NCI-H2196 treated with DMSO at 0.1 percent for 48 hours (cell line): ENCODE measurements around the gene RASSF7.

Experiments
- DNase-seq: peaks from one replicate; lab custom pipeline; 2025; ENCODE audit not compliant: unreplicated experiment; lab: John Stamatoyannopoulos, UW

The RASSF7 gene

DNA sequence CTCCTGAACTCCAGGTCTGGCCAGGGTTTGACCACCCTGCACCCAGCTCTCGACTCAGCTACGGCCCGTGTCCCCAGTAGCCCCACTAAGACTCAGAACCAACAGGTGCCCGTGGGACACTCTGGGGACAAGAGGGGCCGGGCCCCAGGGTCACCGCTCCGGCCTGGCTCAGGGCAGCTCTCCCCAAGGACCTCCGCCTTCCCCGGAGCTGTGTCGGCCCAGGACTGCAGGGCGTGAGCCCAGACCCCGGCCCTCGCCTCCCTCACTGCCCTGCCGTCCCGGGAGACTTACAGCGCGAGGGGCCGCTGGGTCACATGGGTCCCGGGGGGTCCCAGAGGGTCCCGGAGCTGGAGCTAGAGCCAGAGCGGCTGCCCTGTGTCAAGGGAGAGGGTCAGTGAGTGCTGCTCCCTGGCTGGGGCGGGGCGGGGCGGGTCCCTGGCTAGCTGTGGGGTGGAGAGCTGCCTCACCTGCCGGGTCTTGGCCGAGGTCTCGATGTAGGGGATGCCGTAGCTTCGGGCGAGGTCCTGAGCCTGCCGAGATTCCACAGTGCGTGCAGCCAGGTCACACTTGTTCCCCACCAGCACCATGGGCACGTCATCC, 27.7 kb upstream of the RASSF7 start:
- DNase-seq = no peak

DNA sequence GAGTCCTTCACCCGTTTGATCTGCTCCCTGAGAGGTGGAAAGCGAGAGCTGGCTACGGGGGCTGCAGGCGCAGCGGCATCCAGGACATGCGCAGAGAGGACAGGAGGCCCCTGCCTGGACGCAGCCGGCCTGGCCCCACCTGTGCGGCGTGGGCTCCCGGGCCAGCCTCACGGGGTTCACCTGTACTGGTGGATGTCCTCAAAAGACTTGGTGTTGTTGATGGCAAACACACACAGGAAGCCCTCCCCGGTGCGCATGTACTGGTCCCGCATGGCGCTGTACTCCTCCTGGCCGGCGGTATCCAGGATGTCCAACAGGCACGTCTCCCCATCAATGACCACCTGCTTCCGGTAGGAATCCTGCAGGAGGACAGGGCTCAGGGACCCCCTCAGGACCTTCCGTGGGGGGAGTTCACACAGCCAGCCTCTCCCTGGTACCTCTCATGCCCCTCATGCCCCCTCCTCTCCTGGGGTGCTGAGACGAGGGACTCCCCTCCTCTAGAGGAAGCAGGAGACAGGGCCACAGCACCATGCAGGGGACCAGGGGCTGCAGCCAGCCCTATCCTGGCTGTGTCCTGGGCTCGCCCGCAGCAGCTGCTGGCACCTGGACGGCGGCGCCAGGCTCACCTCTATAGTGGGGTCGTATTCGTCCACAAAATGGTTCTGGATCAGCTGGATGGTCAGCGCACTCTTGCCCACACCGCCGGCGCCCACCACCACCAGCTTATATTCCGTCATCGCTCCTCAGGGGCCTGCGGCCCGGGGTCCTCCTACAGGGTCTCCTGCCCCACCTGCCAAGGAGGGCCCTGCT, 27.0 kb upstream of the RASSF7 start:
- DNase-seq = no peak

DNA sequence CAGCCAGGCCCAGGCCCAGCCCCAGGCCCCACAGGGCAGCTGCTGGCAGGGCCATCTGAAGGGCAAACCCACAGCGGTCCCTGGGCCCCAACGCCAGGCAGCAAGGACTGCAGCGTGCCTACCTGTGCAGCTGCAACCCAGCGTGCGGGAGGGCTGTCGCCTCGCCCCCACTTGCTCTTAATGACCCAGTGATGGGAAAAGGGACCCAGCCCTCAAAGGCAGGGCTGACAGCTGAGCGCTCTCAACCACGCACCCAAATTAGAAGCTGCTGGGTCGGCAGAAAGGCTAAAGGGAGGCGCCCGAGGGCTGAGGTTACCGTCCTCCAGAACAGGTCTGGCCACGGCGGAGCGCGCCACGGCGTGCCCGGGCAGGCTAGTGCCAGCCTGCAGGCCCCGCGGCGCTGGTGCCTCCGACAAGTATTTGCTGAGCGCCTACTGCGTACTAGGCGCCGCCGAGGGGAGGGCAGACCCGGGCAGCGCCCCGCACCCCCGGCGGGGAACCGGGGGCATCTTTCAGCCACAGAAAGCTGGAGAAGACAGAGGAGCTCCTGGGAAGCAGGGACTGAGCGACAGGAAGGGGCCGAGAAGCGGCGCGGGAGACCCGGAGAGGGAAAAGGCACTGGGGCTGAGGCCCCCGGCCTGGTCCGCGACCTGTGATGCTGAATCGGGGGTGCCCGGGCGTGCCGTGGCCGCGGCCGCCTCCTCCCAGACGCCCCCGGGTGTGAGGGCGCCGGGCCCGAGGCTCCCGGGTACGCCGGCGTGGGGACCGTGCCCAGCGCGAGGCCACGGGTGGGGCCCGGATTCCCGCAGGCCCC, 26.2 kb upstream of the RASSF7 start:
- DNase-seq = no peak

DNA sequence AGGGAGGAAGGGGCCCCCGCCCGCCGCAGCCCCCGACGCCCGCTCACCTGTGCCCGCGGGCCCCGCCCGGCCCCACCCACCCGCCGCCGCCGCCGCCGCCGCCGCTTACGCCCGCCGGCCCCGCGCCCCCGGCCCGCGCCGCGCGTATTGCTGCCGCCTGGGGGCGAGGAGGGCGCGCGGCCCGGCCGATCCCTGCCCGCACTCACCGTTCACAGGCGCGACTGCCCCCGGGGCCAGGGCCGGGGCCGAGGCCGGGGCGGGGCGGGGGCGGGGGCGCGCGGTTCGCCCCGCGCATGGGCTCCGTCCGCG, 25.6 kb upstream of the RASSF7 start:
- DNase-seq = no peak

DNA sequence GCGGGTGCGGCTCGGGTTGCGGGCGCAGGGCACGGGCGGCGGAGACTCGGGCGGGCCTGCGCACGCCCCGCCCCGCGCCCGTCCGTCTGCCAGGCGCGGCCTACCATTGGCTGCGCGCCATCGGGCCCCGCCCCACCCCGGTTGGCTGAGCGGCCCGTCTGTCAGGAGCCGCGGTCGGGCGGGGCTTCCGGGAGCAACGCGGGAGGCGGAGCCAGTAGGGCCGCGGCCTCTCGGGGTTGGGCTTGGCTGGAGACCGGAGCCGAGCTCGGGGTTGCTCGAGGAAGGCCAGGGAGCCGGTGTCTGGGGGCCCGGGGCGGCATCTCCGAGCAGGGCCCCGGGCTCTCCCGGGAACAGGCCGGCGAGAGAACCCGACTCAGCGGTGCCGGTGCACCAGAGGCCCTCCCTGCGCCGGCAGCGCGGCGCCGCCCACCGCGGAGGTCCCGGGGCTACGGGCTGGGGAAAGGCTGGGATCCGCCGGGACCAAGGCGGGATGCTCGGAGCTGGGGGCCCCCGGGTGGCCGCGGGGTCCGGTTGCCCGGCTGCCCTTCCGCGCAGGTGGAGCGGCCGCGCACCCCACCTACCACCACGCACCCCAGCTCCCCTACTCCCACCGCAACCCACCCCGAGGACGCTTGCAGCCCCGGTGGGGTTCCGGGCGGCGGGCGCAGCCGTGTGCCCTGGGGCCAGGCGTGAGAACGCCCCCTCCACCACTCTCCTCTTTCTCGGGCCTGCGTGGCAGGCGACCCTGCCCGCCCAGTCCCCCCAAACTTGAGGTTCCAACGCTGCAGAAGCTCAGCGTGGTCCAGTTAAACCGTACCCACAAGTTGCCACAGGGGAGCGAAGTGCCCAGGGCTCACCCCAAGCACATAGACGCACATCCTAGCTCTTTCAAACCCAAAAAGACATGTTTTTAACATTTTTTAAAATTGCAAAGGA, 25.0 kb upstream of the RASSF7 start, which contains the start of gene HRAS:
Gene HRAS, minus strand, starts transcription at position 58 of the 936 bp plus-strand sequence.
- peak; percentile 92 for DNase-seq

DNA sequence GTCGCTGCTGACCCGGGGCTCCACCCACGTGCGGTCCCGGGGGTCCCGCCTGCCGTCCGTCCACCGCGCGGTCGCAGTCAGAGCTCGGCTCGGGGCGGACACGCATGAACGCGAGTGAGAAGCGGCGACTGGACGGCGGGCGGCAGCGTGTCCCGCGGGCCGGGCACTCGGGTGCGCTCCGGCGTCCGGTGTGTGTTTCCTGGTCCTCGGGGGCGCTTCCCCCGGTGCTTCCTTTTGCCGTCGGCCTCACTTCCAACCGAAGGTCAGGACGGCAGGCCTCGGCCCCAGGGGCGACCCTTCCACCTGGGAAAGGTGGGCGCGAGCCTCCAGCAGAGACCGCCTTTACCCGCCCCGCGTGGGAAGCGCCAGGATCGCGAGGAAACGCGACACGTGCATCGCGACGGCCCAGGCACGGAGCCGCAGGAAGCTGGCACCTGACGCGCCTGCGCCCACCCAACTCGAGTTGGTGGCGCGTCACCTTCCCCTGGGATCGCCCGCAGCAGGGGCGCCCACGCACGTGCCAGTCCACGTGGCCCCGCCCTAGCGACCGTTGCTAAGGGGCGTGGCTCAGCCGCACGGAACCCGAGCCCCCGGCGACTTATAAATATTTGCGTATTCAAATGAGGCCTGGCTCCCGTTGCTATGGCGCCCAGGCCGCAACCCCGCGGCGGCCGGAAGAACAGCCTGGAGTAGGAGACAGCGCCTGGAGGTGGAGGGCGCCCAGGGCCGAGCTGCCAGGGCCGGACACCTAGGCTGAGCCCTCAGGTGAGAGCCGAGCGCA, 23.7 kb upstream of the RASSF7 start, which contains the start of gene LRRC56:
Gene LRRC56, plus strand, starts transcription at position 687 of the 781 bp plus-strand sequence. CDS start 3,158 bp downstream, outside the sequence.
- peak; percentile 72 for DNase-seq

DNA sequence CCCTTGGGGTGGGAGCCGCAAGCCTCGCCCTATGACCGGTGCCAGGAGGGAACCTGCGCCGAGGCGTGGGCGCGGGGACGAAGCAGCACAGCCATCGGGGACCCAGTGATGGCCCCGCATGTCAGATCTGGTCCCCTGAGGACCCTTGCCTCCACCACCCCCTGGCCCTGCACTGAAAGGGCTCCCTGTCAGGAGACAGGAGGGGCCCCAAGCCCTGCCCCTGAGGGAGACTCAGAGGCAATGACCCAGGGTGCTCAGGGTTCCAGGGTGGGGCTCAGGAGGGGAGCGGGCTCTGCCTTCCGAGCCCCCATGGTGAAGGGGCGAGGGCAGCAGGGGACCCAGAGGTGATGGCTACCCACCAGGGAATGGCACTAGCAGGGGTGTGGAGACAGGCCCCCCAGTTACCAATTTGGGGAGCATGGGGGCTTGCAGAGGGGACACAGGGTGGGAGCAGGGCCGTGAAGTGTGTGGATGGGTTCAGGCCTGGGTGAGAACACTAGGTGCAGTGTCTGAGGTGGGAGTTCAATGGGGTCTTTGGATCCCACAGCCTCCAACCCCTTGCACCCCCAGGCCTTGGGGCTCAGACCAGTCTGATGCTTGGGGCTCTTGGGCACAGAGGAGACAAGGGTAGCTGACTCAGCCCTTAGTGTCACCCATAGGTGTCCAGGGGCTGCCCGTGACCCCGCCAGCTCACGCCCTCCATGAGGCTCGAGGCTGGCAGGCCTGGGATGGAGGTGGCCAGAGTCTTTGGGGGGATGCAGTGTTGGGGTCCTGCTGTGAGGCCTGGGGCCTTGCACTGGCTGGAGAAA, 22.9 kb upstream of the RASSF7 start:
- no peak for DNase-seq

DNA sequence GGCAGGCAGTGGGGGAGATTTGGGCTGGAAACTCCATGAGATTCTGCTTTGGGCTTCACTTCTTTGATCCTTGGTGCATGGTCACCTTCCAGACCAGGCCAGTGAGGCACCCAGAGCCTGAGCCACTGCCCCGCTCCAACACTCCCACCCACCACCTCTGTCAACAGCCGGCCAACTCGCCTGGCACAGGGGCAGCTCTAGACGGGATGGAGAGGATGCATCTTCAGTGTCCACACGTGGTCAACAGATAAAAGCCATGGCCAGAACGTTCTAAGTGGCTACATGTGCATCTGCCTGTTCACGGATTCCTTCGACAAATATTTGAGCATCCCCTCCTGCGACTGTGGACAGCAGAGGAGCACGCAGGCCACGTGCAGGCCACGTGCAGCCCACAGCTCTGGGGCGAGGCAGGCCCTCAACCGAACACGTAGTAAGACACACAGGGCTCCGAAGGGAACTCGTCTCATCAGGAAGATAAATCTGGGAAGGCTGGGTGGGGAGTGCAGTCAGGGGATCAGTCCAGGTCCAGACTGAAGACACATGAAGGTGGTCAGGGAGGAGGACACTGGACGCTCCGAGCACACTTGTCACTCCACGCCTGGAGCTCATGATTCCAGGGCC, 22.2 kb upstream of the RASSF7 start:
- DNase-seq = no peak

DNA sequence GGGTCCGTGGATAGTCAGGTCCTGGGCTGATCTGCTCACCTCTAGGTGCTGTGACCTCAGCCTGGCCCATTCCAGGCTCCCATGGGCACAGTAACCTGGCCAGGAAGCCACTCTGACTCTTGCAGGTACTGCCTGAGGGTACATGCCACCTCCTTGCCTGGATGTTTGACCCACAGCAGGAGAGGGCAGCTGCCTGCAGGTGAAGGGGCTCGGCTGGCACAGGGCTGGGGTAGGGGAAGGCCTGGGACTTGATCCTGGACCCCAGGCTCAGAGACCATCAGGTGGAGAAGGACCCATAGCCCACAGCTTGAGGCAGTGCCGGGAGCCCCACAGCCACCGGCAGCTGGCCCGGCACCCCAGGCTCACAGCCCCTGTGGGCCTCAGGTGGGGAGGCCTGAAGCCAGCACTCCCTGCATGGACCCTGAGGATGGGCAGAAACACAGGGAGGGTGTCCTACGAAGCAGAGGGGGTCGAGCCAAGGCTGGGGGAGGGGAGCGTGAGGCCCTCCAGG, 20.7 kb upstream of the RASSF7 start:
- DNase-seq = no peak

DNA sequence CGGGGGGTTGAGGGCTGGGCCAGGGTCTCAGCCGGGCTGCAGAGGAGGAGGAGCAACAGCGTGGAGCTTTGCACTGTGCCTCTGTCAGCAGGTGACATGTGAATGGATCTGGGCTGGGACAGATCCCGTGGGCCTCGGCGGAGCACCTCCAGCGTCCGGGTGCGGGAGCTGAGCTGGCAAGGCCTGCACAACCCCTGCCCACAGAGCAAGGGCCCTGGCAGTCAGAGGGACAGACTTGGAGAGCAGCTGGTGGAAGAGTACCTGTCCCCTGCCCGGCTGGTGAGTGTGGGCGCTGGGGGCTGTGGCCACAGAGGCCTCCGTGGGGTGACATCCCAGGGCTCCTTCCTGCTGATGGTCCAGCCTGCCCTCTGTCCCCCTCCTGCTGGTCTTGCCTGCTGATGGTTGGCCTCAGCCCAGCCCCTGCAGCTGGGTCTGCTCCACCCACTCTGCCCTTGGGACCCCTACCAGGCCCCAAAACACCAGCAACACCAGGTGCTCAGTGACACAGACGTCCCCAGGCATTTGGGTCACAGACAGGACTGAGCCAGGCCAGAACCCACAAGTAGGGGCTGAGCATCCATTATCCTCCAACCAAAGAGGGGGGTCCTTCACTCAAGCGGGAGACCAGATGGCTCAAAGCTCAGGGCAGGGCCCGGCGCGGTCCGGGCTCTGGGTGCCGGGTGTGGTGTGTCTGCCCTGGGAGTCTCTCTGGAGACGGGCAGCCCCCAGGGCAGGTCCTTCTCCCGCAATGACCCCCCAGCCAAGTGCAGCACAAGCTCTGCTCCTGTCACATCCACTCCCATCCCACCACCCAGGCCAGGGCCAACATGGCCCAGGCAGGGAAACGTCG, 20.0 kb upstream of the RASSF7 start:
- DNase-seq = no peak

DNA sequence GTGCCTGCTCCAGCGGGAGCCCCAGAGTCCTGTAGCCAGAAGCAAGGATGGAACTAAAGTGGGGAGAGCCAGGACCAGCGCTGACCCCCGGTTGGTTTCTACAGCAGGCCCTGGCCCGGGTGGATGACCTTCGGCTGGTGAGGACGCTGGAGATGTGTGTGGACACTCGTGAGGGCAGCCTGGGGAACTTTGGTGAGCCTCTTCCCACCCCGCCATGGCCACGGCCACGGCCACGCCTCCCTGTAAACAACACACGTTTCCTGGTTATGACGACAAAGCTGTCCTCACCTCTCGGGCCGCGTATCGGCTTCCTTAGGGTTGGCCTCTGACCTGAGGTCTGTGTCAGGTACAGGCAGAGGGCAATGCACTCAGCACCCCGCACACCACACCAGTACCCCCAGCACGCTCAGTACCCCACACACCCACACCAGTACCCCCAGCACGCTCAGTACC, 19.3 kb upstream of the RASSF7 start:
- DNase-seq = no peak

DNA sequence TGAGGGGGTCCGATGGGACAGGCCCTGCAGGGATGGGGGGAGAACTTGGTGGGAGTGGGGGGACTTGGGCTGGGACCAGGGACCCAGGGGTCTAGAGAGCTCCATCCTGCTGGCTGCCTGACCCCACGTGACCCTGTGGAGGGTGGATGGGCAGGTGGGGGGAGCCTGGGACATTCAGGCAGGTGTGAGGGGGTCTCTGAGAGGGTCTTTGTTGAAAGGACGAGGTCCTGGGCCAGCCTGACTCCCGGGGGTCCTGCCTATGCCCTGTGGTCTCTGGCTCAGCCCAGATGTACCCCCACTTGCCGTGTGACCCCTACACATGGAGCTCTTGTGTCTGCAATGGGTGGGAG, 16.0 kb upstream of the RASSF7 start:
- DNase-seq = no peak

DNA sequence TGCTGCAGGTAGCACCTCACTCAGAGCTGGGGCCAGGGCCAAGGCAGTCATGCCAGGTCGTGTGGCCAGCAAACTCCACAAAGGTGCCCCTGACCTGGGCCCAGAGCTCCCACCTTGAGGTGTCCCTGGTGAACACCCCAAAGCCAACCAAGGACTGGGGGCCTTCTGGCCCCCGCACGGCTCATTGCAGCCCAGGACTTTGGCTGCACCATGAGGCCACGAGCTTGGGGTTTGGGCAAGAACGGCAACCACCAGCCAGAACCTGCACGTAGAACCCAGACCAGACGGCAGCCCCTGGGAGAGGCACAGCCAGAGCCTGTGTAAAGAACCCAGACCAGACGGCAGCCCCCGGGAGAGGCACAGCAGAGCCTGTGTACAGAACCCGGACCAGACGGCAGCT, 15.6 kb upstream of the RASSF7 start:
- DNase-seq = no peak

DNA sequence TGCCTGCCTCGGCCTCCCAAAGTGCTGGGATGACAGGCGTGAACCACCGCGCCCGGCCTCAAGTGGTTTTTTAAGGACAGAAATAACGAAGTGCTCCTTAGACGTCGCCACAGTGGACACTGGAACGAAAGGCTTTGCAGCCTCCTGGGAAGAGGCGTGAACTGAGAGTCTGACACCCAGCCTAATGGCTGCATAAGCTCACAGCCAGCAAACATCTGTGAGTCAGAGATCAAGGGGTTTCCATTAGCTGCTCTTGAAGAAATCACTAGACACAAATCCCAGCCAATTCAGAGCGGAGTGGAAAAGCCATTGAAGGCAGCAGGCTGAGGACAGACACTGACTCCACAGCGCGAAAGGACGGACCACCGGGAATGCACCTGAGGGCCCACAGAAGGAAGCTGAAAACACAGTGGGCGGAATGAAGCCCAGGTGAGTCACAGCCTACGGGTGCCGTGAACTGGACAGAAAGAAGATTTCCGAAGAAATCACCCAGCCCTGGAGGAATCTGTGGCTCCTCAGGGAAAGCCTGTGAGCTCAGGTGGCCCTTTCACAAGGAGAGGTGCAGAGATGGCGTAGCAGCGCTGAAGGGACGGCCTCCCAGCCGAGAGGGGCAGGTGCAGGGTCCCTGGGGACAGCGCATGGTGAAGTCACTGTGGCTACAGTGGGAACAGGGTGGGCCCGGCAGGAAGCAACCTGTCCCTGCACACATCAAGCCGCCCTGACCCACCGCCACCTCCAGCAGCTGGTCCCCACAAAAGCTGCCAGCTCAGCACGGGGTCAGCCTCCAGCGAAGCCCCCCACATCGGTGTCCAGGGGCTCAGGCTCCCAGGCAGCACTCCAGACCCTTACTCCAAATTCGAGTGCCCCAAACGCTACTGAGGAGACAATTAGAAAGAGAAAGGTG, 11.8 kb upstream of the RASSF7 start:
- no peak for DNase-seq

DNA sequence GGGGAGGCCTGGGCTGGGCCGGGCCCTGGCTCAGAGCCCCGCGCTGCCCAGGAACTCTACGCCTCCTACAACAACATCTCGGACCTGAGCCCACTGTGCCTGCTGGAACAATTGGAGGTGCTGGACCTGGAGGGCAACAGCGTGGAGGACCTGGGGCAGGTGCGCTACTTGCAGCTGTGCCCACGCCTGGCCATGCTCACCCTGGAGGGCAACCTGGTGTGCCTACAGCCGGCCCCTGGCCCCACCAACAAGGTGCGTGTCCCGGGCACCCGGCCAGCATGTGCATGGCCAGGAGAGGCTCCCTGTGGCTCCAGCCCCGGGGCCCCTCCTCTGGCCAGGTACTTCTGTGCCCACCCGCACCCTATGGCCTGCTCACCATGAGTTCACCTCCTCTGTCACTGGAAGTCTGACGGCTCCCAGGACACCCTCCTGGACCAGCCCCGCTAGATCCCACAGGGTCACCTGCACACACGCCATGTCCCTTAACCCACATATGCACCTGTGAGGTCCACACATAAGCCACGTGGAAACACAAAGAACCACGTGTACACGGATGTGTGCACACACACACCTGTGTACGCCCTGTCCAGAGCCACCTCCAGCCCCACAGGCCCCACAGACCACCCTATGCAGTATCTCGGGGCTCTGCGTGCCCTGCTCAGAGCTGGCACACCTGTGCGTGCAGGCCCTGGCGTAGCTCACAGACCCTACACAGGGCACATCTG, 10.6 kb upstream of the RASSF7 start:
- DNase-seq = no peak

DNA sequence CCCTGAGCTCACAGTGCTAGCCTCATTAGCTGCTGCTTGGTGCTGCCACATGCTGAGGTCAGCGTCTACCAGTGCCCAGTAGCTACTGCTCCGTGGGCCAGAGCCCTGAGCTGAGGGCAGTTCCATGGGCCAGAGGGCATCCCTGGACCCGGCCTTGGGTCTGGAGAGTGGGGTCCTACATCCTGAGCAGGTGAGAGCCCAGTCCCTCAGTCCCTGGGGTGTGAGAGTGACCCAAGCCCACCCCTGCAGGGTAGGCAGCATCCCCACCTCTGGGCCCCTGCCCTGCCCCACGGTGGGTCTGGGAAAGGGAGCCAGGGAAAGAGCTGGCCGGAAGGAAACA, 10.1 kb upstream of the RASSF7 start:
- no peak for DNase-seq
